HepG2 (cell line): ENCODE data around the gene B4GALT5. TPM values are rescaled to one million over a fixed set of nuclear protein-coding genes. Genes with fewer than 3 reads are reported as not detected.

ENCODE experiments used
- ATAD3A ChIP-seq: sonication (generic); formaldehyde crosslinking; IDR thresholded peaks from 2 replicates; pipeline ENCODE4 v1.4.0; 2020; ENCODE audit warnings: missing genetic modification reagents
- KAT7 ChIP-seq: IDR thresholded peaks from 2 replicates; pipeline ENCODE4 v1.6.1; 2018; ENCODE audit warnings: borderline replicate concordance, missing compliant biosample characterization
- LCORL ChIP-seq, 2 experiments: fragments of 450-650 bp in 1 of 2; sonication (generic) in 1 of 2; formaldehyde crosslinking in 1 of 2; IDR thresholded peaks; 2 replicates each; pipeline versions ENCODE4 v1.5.0 to v1.6.1; 2017 to 2020; ENCODE audit warnings: antibody characterized with exemption in 1 of 2, missing genetic modification reagents in 1 of 2
- PHF8 ChIP-seq: sonication (generic); formaldehyde crosslinking; IDR thresholded peaks from 2 replicates; pipeline ENCODE4 v1.5.0; 2020; ENCODE audit warnings: missing genetic modification reagents
- STAT6 ChIP-seq: sonication (generic); formaldehyde crosslinking; IDR thresholded peaks from 2 replicates; pipeline ENCODE4 v1.4.0; 2020; ENCODE audit warnings: missing genetic modification reagents, mild to moderate bottlenecking, borderline replicate concordance
- TIGD3 ChIP-seq: sonication (generic); formaldehyde crosslinking; IDR thresholded peaks from 2 replicates; pipeline ENCODE4 v1.5.1; 2020; ENCODE audit warnings: mild to moderate bottlenecking, missing genetic modification reagents, borderline replicate concordance
- ZBTB37 ChIP-seq: sonication (generic); formaldehyde crosslinking; IDR thresholded peaks from 2 replicates; pipeline ENCODE4 v1.4.0; 2020; ENCODE audit warnings: mild to moderate bottlenecking, missing genetic modification reagents
- polyA plus RNA-seq, 8 experiments: library from polyadenylated mRNA; depleted of rRNA in 3 of 8; stranded (reverse) in 7 of 8; unstranded in 1 of 8; fragments of >200 nt; fragmentation: Illumina TruSeq in 4 of 8; extraction: Trizol in 4 of 8; gene quantifications; 2 replicates each; pipeline versions ENCODE4 v1.2.1 to v1.2.3, GENCODE V29; 2011 to 2016; ENCODE audit warnings: low read depth in 4 of 8, missing spikeins in 1 of 8, mixed read lengths in 1 of 8; ENCODE audit not compliant: insufficient read depth in 1 of 8
- total RNA-seq, 5 experiments: library from RNA; depleted of rRNA; stranded (reverse); fragments of >200 nt; fragmentation: Illumina TruSeq; extraction: Trizol; gene quantifications; 2 replicates each; pipeline ENCODE4 v1.2.3, GENCODE V29; 2016; ENCODE audit warnings: low read depth in 1 of 5
- TF ChIP-seq, protein P1 (sequence below): sonication (generic); formaldehyde crosslinking; IDR thresholded peaks from 2 replicates; pipeline ENCODE4 v1.5.1; 2020; ENCODE audit warnings: missing genetic modification reagents, mild to moderate bottlenecking, borderline replicate concordance
- TF ChIP-seq, protein P2 (sequence below): IDR thresholded peaks from 2 replicates; pipeline ENCODE4 v1.6.1; 2016; ENCODE audit warnings: missing compliant biosample characterization, missing genetic modification reagents, borderline replicate concordance
- TF ChIP-seq, protein P3 (sequence below): sonication (generic); formaldehyde crosslinking; IDR thresholded peaks from 2 replicates; pipeline ENCODE4 v1.8.0; 2022; ENCODE audit warnings: mild to moderate bottlenecking, missing genetic modification reagents, borderline replicate concordance

Gene B4GALT5
- total and polyA plus RNA-seq, 2 of the 13 experiments (the other 11 are each of a cell fraction or from before 2014, with no cell fraction given) = 27.3 to 30.9 TPM

GRCh38 chr20:49674383-49675352, 39.0 kb downstream of the B4GALT5 start (continued):
- TF ChIP-seq, protein P1, sequence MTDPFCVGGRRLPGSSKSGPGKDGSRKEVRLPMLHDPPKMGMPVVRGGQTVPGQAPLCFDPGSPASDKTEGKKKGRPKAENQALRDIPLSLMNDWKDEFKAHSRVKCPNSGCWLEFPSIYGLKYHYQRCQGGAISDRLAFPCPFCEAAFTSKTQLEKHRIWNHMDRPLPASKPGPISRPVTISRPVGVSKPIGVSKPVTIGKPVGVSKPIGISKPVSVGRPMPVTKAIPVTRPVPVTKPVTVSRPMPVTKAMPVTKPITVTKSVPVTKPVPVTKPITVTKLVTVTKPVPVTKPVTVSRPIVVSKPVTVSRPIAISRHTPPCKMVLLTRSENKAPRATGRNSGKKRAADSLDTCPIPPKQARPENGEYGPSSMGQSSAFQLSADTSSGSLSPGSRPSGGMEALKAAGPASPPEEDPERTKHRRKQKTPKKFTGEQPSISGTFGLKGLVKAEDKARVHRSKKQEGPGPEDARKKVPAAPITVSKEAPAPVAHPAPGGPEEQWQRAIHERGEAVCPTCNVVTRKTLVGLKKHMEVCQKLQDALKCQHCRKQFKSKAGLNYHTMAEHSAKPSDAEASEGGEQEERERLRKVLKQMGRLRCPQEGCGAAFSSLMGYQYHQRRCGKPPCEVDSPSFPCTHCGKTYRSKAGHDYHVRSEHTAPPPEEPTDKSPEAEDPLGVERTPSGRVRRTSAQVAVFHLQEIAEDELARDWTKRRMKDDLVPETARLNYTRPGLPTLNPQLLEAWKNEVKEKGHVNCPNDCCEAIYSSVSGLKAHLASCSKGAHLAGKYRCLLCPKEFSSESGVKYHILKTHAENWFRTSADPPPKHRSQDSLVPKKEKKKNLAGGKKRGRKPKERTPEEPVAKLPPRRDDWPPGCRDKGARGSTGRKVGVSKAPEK (CRISPR knock-in tag) = no peak
- TF ChIP-seq STAT6 (CRISPR knock-in tag) = no peak; the same call in 1 of the 2 replicates
- 0 out of 2 replicates have a peak, but pooled peaks have one; percentile 28 for TF ChIP-seq LCORL (IDR thresholded peaks at IDR 0.05)
- 0 out of 2 replicates have a peak, but pooled peaks have one; percentile 26 for TF ChIP-seq LCORL (CRISPR knock-in tag; IDR thresholded peaks at IDR 0.05)
- TF ChIP-seq KAT7 = no peak; the same call in 1 of the 2 replicates
- TF ChIP-seq ZBTB37 (CRISPR knock-in tag) = no peak
- TF ChIP-seq PHF8 = no peak; the same call in 1 of the 2 replicates
- TF ChIP-seq, protein P2, sequence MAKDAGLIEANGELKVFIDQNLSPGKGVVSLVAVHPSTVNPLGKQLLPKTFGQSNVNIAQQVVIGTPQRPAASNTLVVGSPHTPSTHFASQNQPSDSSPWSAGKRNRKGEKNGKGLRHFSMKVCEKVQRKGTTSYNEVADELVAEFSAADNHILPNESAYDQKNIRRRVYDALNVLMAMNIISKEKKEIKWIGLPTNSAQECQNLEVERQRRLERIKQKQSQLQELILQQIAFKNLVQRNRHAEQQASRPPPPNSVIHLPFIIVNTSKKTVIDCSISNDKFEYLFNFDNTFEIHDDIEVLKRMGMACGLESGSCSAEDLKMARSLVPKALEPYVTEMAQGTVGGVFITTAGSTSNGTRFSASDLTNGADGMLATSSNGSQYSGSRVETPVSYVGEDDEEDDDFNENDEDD (CRISPR knock-in tag) = no peak
- TF ChIP-seq, protein P3, sequence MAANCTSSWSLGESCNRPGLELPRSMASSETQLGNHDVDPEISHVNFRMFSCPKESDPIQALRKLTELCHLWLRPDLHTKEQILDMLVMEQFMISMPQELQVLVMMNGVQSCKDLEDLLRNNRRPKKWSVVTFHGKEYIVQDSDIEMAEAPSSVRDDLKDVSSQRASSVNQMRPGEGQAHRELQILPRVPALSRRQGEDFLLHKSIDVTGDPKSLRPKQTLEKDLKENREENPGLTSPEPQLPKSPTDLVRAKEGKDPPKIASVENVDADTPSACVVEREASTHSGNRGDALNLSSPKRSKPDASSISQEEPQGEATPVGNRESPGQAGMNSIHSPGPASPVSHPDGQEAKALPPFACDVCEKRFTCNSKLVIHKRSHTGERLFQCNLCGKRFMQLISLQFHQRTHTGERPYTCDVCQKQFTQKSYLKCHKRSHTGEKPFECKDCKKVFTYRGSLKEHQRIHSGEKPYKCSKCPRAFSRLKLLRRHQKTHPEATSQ = no peak
- TF ChIP-seq ATAD3A (CRISPR knock-in tag) = no peak
- no peak for TF ChIP-seq TIGD3 (CRISPR knock-in tag)
